Measurements from ENCODE around the gene HPS5. TPM values are rescaled to one million over a fixed set of nuclear protein-coding genes. Genes with fewer than 3 reads are reported as not detected.

Gene HPS5
- total RNA-seq, 2 donors from 2014 or later = 21.4 TPM

DNA sequence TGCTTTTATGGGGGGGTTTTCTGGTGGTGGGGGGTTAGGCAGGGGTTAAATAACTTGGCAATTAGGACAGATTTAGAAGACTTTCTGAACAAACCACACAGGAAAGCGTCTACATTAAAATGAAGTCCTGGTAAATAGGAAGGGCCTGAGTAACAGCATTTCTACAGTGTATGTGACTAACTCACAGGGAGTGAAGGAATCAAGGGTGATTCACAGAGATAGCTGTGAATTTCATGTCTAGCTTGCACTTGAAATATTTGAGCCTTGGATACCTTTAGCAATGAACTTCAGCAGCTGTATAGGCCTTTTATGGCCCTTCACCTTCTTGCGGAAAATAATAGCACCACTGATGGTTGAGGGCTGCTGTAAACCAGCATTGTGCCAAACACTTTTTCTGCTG is 46.3 kb upstream of the HPS5 start:
- no peak overlapping the region for H3K27ac Mint-ChIP-seq
- TF ChIP-seq CTCF (conservative IDR thresholded peaks at IDR 0.05) = no peak
- no peak overlapping the region for H3K27ac ChIP-seq (ENCODE audit: low read depth, low read length)

DNA sequence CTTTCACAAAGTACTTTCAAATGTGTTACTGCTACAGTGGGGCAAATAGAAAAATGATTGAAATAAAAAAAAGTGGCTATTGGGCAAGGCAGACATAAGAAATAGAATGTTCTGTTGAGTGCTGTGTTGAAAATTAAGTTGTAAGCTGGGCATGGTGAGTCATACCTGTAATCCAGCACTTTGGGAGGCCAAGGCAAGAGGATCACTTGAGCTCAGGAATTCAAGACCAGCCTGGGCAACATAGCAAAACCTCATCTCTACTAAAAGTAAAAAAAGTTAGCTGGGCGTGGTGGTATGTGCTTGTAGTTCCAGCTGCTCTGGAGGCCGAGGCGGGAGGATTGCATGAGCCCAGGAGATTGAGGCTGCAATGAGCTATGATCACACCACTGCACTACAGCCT is 45.5 kb upstream of the HPS5 start:
- Mint-ChIP-seq H3K27ac (no peak overlapping the region), H3K27me3 (ENCODE audit: insufficient read depth) (no peaks in the 10 kb centered on the region), H3K4me1 (peaks cover 5% of the 10 kb centered on the region), H3K36me3 (ENCODE audit: low read depth) (peaks cover 31% of the 10 kb centered on the region), H3K4me3 (no peak overlapping the region), H3K9me3 (no peaks in the 10 kb centered on the region)
- H3K9ac ChIP-seq (ENCODE audit: extremely low read depth, low read length, poor library complexity, severe bottlenecking) = no peak overlapping the region
- no peaks in the 10 kb centered on the region for H3K27me3 ChIP-seq (ENCODE audit: control insufficient read depth, insufficient read depth, low read length, poor library complexity, severe bottlenecking)
- no peak overlapping the region for H3K27ac ChIP-seq (ENCODE audit: low read depth, low read length)
- H3K4me1 ChIP-seq (ENCODE audit: control insufficient read depth, insufficient read depth, low read length) = no peaks in the 10 kb centered on the region
- no peaks in the 10 kb centered on the region for H3K9me3 ChIP-seq (ENCODE audit: control insufficient read depth, low read length)
- no peak for TF ChIP-seq CTCF (conservative IDR thresholded peaks at IDR 0.05)
- H3K4me3 ChIP-seq (ENCODE audit: low read length) = no peak overlapping the region
- WGBS, 2 experiments (ENCODE audit: insufficient coverage in 1 of 2, insufficient read length in 1 of 2) = 96% methylated on average over 3 of the region's 3 CpGs; no CpG with 5 or more reads in 1 of the 2 experiments
- H3K36me3 ChIP-seq (ENCODE audit: control insufficient read depth, insufficient read depth, low read length) = peaks cover 44% of the 10 kb centered on the region
- no peak for DNase-seq

More for the DNA sequence above, 46.3 kb upstream of the HPS5 start:
- no peaks in the 10 kb centered on the region for H3K27me3 Mint-ChIP-seq (ENCODE audit: insufficient read depth)
- no peaks in the 10 kb centered on the region for H3K9me3 Mint-ChIP-seq
- no peak overlapping the region for H3K4me3 ChIP-seq (ENCODE audit: low read length)
- H3K27me3 ChIP-seq (ENCODE audit: control insufficient read depth, insufficient read depth, low read length, poor library complexity, severe bottlenecking) = no peaks in the 10 kb centered on the region
- H3K4me1 ChIP-seq (ENCODE audit: control insufficient read depth, insufficient read depth, low read length) = no peaks in the 10 kb centered on the region
- peaks cover 41% of the 10 kb centered on the region for H3K36me3 ChIP-seq (ENCODE audit: control insufficient read depth, insufficient read depth, low read length)
- H3K4me3 Mint-ChIP-seq = no peak overlapping the region
- peaks cover 29% of the 10 kb centered on the region for H3K36me3 Mint-ChIP-seq (ENCODE audit: low read depth)
- no peak overlapping the region for H3K9ac ChIP-seq (ENCODE audit: extremely low read depth, low read length, poor library complexity, severe bottlenecking)
- no peak for DNase-seq
- peaks cover 5% of the 10 kb centered on the region for H3K4me1 Mint-ChIP-seq
- WGBS, 2 experiments (ENCODE audit: insufficient coverage in 1 of 2, insufficient read length in 1 of 2) = 90 to 100% methylated on average over 2 of the region's 2 CpGs
- H3K9me3 ChIP-seq (ENCODE audit: control insufficient read depth, low read length) = no peaks in the 10 kb centered on the region

DNA sequence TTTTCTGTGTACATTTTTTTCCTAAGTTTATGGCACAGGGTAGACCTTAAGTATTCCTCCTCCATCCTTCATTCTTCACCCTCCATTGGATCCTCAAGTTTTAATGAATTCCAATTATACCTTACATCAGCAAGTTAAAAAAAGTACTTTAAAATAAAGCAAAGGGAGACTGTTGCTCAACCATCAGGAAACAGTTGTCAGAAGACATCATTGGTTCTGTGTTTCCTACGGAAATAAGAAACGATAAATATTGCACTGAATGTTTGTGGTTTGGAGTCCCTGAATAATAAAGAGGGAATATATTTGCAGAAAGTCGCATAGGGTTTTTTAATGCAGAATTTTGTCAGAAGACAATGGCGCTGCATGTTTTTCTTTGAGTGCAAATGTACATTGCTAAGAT is 44.3 kb upstream of the HPS5 start:
- Histone ChIP-seq H3K4me3 (ENCODE audit: low read length) (no peak overlapping the region), H3K27ac (ENCODE audit: low read depth, low read length) (no peak overlapping the region)
- 89 to 96% methylated on average over 4 of the region's 4 CpGs for WGBS, 2 experiments (ENCODE audit: insufficient coverage in 1 of 2, insufficient read length in 1 of 2)

More for the DNA sequence above, 44.3 kb upstream of the HPS5 start:
- peaks cover 36% of the 10 kb centered on the region for H3K36me3 Mint-ChIP-seq (ENCODE audit: low read depth)
- no peaks in the 10 kb centered on the region for H3K9me3 Mint-ChIP-seq
- H3K36me3 ChIP-seq (ENCODE audit: control insufficient read depth, insufficient read depth, low read length) = peaks cover 51% of the 10 kb centered on the region
- no peaks in the 10 kb centered on the region for H3K27me3 Mint-ChIP-seq (ENCODE audit: insufficient read depth)
- no peak for DNase-seq
- H3K4me3 Mint-ChIP-seq = no peak overlapping the region
- H3K27me3 ChIP-seq (ENCODE audit: control insufficient read depth, insufficient read depth, low read length, poor library complexity, severe bottlenecking) = no peaks in the 10 kb centered on the region
- no peak overlapping the region for H3K9ac ChIP-seq (ENCODE audit: extremely low read depth, low read length, poor library complexity, severe bottlenecking)
- H3K9me3 ChIP-seq (ENCODE audit: control insufficient read depth, low read length) = no peaks in the 10 kb centered on the region
- H3K4me1 Mint-ChIP-seq = peaks cover 1% of the 10 kb centered on the region
- H3K27ac Mint-ChIP-seq = no peak overlapping the region
- TF ChIP-seq CTCF (conservative IDR thresholded peaks at IDR 0.05) = no peak
- H3K4me1 ChIP-seq (ENCODE audit: control insufficient read depth, insufficient read depth, low read length) = no peaks in the 10 kb centered on the region

Data from endodermal cell (in vitro differentiated cells).